ENCODE measurements around the gene RERGL. TPM values are rescaled to one million over a fixed set of nuclear protein-coding genes. Genes with fewer than 3 reads are reported as not detected.

Gene RERGL
- total RNA-seq, 1 donor from 2014 or later = not detected

Other genes starting within 250 kb of the RERGL start
- not detected in 2 replicates for gene PIK3C2G, start 171.3 kb upstream of the RERGL start, total RNA-seq

All from T-helper 1 cell treated with Interleukin-12 subunit alpha and Interleukin-12 subunit beta and Interleukin-4 antibody, amounts not matched to agents 30 ng/mL and 1 ng/mL, for 36 hours (primary cell).